UCSD-AML1 (cell line): ENCODE measurements around the gene BTBD1.
"Not testable (repeated sequence)": the region's sequence is repeated elsewhere in the genome, so short reads cannot be mapped to it uniquely, and the experiment has no call there.

ENCODE experiments used
- DNase-seq: peaks from one replicate; lab custom pipeline; 2025; ENCODE audit not compliant: unreplicated experiment; lab: John Stamatoyannopoulos, UW

BTBD1 gene

GRCh38 chr15:83098079-83098478 lies 31.0 kb upstream of the BTBD1 start:
- no peak for DNase-seq

- no peak for DNase-seq
Measured at GRCh38 chr15:83094583-83094982, 27.5 kb upstream of the BTBD1 start.

- DNase-seq, result peak; percentile 69
Measured at GRCh38 chr15:83092309-83092976, 25.4 kb upstream of the BTBD1 start.

GRCh38 chr15:83091965-83092308 lies 24.9 kb upstream of the BTBD1 start:
- not testable (repeated sequence) for DNase-seq

GRCh38 chr15:83090465-83090864 lies 23.4 kb upstream of the BTBD1 start:
- no peak for DNase-seq

- no peak for DNase-seq
Measured at GRCh38 chr15:83088876-83089275, 21.8 kb upstream of the BTBD1 start.

- DNase-seq, result no peak
Measured at GRCh38 chr15:83087576-83087975, 20.5 kb upstream of the BTBD1 start.

GRCh38 chr15:83085864-83086552 lies 19.0 kb upstream of the BTBD1 start:
- DNase-seq, result peak; percentile 26

GRCh38 chr15:83085461-83085860 lies 18.4 kb upstream of the BTBD1 start:
- not testable (repeated sequence) for DNase-seq

- no peak for DNase-seq
Measured at GRCh38 chr15:83082730-83083386, 15.8 kb upstream of the BTBD1 start.

GRCh38 chr15:83081256-83082014 lies 14.4 kb upstream of the BTBD1 start:
- DNase-seq, result no peak

- DNase-seq, result no peak
Measured at GRCh38 chr15:83078712-83079111, 11.7 kb upstream of the BTBD1 start.

- DNase-seq, result no peak
Measured at GRCh38 chr15:83077491-83078230, 10.6 kb upstream of the BTBD1 start.

GRCh38 chr15:83069211-83069642 lies 2.2 kb upstream of the BTBD1 start:
- DNase-seq, result not testable (repeated sequence)

GRCh38 chr15:83068054-83068453 lies 1.0 kb upstream of the BTBD1 start:
- DNase-seq, result no peak

- DNase-seq, result no peak
Measured at GRCh38 chr15:83067638-83067962, 548 bp upstream of the BTBD1 start.

GRCh38 chr15:83066034-83066733 lies 868 bp downstream of the BTBD1 start:
- no peak for DNase-seq

GRCh38 chr15:83065431-83065830 lies 1.6 kb downstream of the BTBD1 start:
- no peak for DNase-seq

GRCh38 chr15:83064859-83065258 lies 2.2 kb downstream of the BTBD1 start:
- no peak for DNase-seq

GRCh38 chr15:83063551-83063950 lies 3.5 kb downstream of the BTBD1 start:
- no peak for DNase-seq
